Measurements from ENCODE around the gene PKD2L2. TPM values are rescaled to one million over a fixed set of nuclear protein-coding genes. Genes with fewer than 3 reads are reported as not detected.
"Not testable (repeated sequence)": the region's sequence is repeated elsewhere in the genome, so short reads cannot be mapped to it uniquely, and the experiment has no call there.

Gene PKD2L2
- total and polyA plus RNA-seq, 9 donors: 0.05 to 0.20 TPM; not detected in 7

DNA sequence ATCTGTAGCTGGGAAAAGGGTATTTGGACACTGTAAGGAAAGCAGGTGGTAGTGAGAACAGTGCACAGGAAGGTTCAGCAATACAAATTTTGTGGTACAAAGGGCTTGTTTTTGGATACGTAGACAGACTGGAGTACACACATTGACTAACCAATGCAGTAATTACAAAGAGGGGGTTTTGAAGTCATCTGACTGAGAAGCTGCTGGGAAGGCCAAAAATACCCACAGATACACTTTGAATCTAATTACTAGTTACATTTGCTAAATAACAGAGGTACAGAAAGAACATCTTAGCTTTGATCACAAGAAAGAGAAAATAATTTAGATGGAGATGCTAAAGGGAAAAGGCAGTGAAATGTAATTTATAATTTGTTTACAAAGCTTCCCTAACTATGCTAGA is 45.9 kb downstream of the PKD2L2 start:
- no peak overlapping the region for H3K4me3 ChIP-seq
- no peaks in the 10 kb centered on the region for H3K36me3 ChIP-seq
- no peak for TF ChIP-seq EP300 (IDR thresholded peaks at IDR 0.05)
- no peak for TF ChIP-seq CTCF (IDR thresholded peaks at IDR 0.05)
- TF ChIP-seq POLR2A (IDR thresholded peaks at IDR 0.05): no peak
- no peak for DNase-seq
- peaks cover 2% of the 10 kb centered on the region for H3K4me1 ChIP-seq (ENCODE audit: insufficient read depth)
- WGBS, 3 donors: 84 to 88% (median 85%) methylated on average over 1 of the region's 1 CpG
- no peaks in the 10 kb centered on the region for H3K9me3 ChIP-seq
- no peak overlapping the region for H3K27ac ChIP-seq
- no peaks in the 10 kb centered on the region for H3K27me3 ChIP-seq
- intact Hi-C loops (cut with DNase I): no loop called here

DNA sequence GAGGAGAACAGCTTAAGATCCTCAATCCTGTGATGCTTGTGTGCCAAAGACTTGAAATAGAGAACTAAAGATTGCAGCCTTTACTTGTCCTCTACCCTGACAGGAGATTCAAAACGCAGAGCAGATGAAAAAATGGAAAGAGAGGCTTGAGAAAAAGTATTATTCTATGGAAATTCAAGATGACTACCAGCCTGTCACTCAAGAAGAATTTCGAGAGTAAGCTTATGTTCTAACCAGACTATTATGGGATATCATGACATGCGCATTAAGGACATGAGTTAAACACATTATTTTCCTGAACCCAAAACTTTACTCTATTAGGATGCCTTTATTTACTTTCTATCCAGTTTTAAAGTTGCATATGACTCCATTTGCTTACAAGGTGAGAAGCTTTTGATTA is 46.4 kb downstream of the PKD2L2 start:
- H3K9me3 ChIP-seq: no peaks in the 10 kb centered on the region
- intact Hi-C loops (cut with DNase I): no loop called here
- H3K36me3 ChIP-seq: no peaks in the 10 kb centered on the region
- H3K27me3 ChIP-seq: no peaks in the 10 kb centered on the region
- WGBS, 3 donors: 80 to 84% (median 81%) methylated on average over 3 of the region's 3 CpGs
- H3K4me3 ChIP-seq: no peak overlapping the region
- no peak for TF ChIP-seq POLR2A (IDR thresholded peaks at IDR 0.05)
- TF ChIP-seq EP300 (IDR thresholded peaks at IDR 0.05): no peak
- no peak for TF ChIP-seq CTCF (IDR thresholded peaks at IDR 0.05)
- H3K4me1 ChIP-seq (ENCODE audit: insufficient read depth): peaks cover 2% of the 10 kb centered on the region
- H3K27ac ChIP-seq: no peak overlapping the region
- DNase-seq: no peak

DNA sequence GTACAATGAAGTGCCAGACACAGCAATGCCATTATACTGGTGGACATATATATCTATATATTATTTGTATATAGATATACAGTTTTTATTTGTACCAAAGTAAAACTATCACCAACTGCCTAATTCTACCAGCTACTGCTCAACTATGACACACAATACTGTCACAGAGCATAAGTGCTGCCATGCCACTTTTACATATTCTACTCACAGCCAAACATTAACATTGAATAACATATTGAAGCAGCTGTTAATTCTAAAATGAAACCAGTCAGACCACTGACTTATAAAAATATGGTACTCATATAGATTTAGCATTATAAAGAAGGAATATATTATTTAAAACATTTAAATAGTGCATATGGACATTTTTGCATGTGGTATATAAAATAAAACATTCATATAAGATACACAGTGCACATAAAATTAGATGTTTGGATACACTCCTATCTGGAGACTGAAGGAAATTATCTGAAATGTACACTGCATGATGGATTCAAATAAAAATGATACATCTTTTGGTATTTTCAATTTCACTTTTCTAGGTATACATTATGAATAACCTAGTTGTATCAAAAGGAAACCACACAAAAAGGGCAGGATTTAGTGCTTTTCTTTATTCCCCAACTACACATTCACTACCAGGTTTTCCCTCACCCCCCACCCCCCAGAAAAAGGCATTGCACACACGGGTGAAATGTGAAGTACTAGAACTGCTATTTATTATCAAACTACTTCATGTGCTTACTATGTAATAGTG is 48.9 kb downstream of the PKD2L2 start:
- DNase-seq: no peak
- Histone ChIP-seq H3K4me3 (no peak overlapping the region), H3K36me3 (no peaks in the 10 kb centered on the region), H3K4me1 (ENCODE audit: insufficient read depth) (peaks cover 2% of the 10 kb centered on the region), H3K27ac (no peak overlapping the region), H3K27me3 (no peaks in the 10 kb centered on the region), H3K9me3 (no peaks in the 10 kb centered on the region)
- WGBS, 3 donors: 62 to 89% (median 73%) methylated on average over 1 of the region's 1 CpG
- TF ChIP-seq EP300 (IDR thresholded peaks at IDR 0.05) (no peak), CTCF (IDR thresholded peaks at IDR 0.05) (no peak), POLR2A (IDR thresholded peaks at IDR 0.05) (no peak)
- intact Hi-C loops (cut with DNase I): no loop called here

DNA sequence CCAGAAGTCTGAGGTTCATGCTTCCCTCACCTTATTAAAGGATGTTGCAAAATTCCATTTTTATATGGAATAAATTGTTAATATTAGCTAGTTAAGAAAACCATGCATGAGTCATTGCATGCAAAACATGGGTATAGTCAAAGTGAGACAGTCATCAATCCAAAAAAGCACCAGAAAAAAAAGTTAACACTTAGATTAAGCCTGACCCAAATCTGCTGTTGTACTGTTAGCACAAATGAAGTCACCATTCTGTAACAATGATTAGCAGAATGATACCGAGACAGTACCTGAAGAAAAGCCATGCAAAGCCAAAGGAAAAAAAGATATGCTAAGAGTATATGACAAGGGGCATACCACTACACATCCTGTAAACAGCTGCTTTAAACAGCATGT is 49.5 kb downstream of the PKD2L2 start:
- no peak for DNase-seq
- no peak for TF ChIP-seq POLR2A (IDR thresholded peaks at IDR 0.05)
- Histone ChIP-seq H3K27ac (no peak overlapping the region), H3K9me3 (no peaks in the 10 kb centered on the region), H3K36me3 (no peaks in the 10 kb centered on the region), H3K27me3 (no peaks in the 10 kb centered on the region), H3K4me1 (ENCODE audit: insufficient read depth) (peaks cover under 1% of the 10 kb centered on the region), H3K4me3 (no peak overlapping the region)
- intact Hi-C loops (cut with DNase I): no loop called here
- 92 to 100% (median 100%) methylated on average over 1 of the region's 1 CpG for WGBS, 3 donors

GRCh38 chr5:137939331-137939730 is 50.1 kb downstream of the PKD2L2 start:
- Histone ChIP-seq H3K27me3 (no peaks in the 10 kb centered on the region), H3K4me3 (no peak overlapping the region), H3K36me3 (no peaks in the 10 kb centered on the region), H3K9me3 (no peaks in the 10 kb centered on the region), H3K4me1 (ENCODE audit: insufficient read depth) (no peaks in the 10 kb centered on the region), H3K27ac (no peak overlapping the region)
- 80 to 85% (median 82%) methylated on average over 7 of the region's 7 CpGs for WGBS, 3 donors
- intact Hi-C loops (cut with DNase I): no loop called here
- TF ChIP-seq EP300 (IDR thresholded peaks at IDR 0.05) (no peak), CTCF (IDR thresholded peaks at IDR 0.05) (no peak), POLR2A (IDR thresholded peaks at IDR 0.05) (no peak)
- DNase-seq: no peak

- H3K9me3 ChIP-seq; intact Hi-C loops (cut with DNase I): not testable (repeated sequence)
Observed at GRCh38 chr5:137944280-137944679, 55.0 kb downstream of the PKD2L2 start.

More at GRCh38 chr5:137944280-137944679, 55.0 kb downstream of the PKD2L2 start:
- 94 to 96% (median 95%) methylated on average over 4 of the region's 4 CpGs for WGBS, 3 donors
- H3K4me1 ChIP-seq (ENCODE audit: insufficient read depth); H3K27me3 ChIP-seq; DNase-seq; H3K36me3 ChIP-seq; H3K27ac ChIP-seq; H3K4me3 ChIP-seq: not testable (repeated sequence)

All from ovary (tissue), 9 donors.